Neutrophil (primary cell): ENCODE results near the gene TPO.
"Not testable (repeated sequence)": the region's sequence is repeated elsewhere in the genome, so short reads cannot be mapped to it uniquely, and the experiment has no call there.

Experiments
- H3K27ac ChIP-seq: fragments of 200-600 bp; sonication (generic); 2 replicates; pipeline ENCODE4 v1.5.1; 2016; ENCODE audit warnings: mild to moderate bottlenecking, moderate library complexity
- H3K27me3 ChIP-seq: fragments of 200-600 bp; sonication (generic); 2 replicates; pipeline ENCODE4 v1.6.0; 2016; ENCODE audit warnings: mild to moderate bottlenecking
- H3K36me3 ChIP-seq: fragments of 200-600 bp; sonication (generic); 2 replicates; pipeline ENCODE4 v1.5.1; 2017
- H3K4me1 ChIP-seq, 2 experiments: fragments of 200-600 bp in 1 of 2; sonication (generic) in 1 of 2; 1 replicate in 1 of 2; 2 replicates in 1 of 2; pipeline versions ENCODE4 v1.5.1 to v1.6.1; 2013 to 2016; ENCODE audit warnings: low read depth in 1 of 2, low read length in 1 of 2, mild to moderate bottlenecking in 1 of 2, moderate library complexity in 1 of 2; ENCODE audit not compliant: control insufficient read depth in 1 of 2, insufficient read depth in 1 of 2
- H3K4me3 ChIP-seq, 2 experiments: fragments of 200-600 bp in 1 of 2; sonication (generic) in 1 of 2; 1 replicate in 1 of 2; 2 replicates in 1 of 2; pipeline ENCODE4 v1.5.1; 2013 to 2016; ENCODE audit warnings: low read depth in 1 of 2, low read length in 1 of 2, mild to moderate bottlenecking in 1 of 2, moderate library complexity in 1 of 2
- H3K9me3 ChIP-seq: fragments of 200-600 bp; sonication (generic); 2 replicates; pipeline ENCODE4 v1.5.1; 2016
- TF ChIP-seq, protein P1 (sequence below): fragments of 200-600 bp; sonication (generic); IDR thresholded peaks from 2 replicates; pipeline ENCODE4 v1.5.1; 2016; ENCODE audit warnings: antibody characterized with exemption

The TPO gene

DNA sequence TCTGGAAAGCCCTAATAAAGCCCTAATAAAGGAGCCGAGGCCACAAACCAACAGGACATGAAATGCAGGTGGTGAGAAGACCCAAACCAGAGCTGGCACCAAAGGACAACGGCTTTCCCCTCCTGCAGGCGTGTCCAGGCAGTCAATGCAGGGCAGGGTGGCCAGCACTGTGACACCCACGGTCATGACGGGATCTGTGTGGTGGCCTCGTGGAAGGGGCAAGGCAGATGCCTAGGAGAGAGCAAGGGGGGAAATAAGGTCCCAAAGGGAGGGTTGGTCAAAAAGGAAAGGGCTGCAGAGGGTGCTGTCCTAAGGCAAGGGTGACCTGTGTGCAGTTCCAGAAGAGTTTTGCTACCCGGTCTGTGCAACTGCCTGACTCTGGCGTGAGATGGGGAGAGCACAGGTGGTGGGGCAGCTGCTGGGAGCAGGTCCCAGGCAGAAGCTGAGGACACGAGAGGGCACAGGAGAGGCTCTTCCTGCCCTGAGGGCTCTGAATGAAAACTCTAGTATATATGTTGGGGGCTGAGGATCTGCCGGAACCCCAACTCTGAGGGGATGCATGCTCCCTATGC is 156.7 kb downstream of the TPO start:
- H3K36me3 ChIP-seq, result no peaks in the 10 kb centered on the region
- no peak overlapping the region for H3K4me3 ChIP-seq
- TF ChIP-seq, protein P1, sequence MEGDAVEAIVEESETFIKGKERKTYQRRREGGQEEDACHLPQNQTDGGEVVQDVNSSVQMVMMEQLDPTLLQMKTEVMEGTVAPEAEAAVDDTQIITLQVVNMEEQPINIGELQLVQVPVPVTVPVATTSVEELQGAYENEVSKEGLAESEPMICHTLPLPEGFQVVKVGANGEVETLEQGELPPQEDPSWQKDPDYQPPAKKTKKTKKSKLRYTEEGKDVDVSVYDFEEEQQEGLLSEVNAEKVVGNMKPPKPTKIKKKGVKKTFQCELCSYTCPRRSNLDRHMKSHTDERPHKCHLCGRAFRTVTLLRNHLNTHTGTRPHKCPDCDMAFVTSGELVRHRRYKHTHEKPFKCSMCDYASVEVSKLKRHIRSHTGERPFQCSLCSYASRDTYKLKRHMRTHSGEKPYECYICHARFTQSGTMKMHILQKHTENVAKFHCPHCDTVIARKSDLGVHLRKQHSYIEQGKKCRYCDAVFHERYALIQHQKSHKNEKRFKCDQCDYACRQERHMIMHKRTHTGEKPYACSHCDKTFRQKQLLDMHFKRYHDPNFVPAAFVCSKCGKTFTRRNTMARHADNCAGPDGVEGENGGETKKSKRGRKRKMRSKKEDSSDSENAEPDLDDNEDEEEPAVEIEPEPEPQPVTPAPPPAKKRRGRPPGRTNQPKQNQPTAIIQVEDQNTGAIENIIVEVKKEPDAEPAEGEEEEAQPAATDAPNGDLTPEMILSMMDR, result no peak
- no peaks in the 10 kb centered on the region for H3K27me3 ChIP-seq
- H3K9me3 ChIP-seq, result no peaks in the 10 kb centered on the region
- no peak overlapping the region for H3K27ac ChIP-seq
- no peaks in the 10 kb centered on the region for H3K4me1 ChIP-seq

DNA sequence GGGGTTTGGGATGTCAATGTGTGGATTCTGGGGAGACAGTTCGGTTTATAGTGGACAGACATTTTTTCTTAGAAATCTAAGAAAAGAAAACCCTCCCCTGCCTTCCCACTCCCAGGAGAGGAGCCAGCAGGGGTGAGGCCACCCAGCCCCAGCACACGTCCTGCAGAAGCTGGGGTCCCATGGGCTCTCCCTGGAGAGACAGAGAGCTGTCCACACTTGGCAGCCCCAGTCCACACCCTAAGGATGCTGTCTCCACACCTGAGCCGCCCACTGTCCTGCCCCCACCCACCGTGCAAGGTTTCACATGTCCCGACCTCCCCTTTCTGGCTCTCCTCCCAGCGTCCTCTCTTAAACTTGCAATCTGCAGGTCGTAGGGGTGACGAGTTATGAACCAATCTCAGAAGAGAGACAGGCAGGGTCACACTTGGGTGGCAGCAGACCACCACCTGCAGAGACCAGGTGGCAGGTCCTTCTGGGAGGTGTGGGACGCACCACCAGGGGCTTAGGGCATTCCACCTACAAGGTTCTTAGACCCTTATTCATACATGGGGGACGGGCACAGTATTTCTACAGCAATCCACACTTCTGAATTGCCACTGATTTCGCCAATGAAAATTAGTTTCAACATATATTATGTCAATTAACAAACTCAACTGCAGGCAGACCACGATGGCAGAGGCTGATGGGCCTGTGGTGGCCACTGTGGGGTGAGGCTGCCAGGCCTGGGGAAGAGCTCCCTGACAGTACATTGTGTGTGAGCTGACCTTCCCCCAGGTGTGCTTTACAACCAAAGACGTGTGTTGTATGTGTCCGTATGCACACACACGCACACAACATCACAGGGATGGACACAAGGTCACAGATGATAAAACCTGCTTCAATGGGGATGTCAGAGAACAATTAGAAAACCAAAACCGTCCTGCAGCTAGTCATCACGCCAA is 158.5 kb downstream of the TPO start:
- Histone ChIP-seq H3K9me3 (no peaks in the 10 kb centered on the region), H3K27me3 (no peaks in the 10 kb centered on the region), H3K4me3 (no peak overlapping the region), H3K36me3 (no peaks in the 10 kb centered on the region), H3K27ac (no peak overlapping the region), H3K4me1 (no peaks in the 10 kb centered on the region)
- TF ChIP-seq, protein P1, result no peak

DNA sequence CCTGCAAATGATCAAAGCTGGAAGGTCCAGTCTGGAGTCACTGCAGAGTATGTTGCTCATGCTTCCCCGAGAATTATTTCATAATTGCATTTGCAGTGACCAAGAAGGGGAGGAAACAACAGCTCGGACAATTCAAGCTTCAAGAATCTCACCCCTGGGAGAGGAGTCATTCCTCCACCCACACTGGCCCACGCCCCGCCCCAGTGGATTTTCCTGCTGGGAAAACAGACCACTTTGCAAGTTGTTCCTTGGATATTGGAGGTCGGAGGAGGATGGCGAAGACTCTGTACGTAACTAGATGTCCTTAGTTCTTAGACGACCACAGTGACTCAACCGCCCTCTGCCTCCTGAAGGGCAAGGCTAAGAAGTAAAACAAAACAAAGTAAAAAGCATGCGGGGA is 159.4 kb downstream of the TPO start:
- H3K27me3 ChIP-seq, result no peaks in the 10 kb centered on the region
- TF ChIP-seq, protein P1, result no peak
- no peak overlapping the region for H3K4me3 ChIP-seq
- H3K9me3 ChIP-seq, result no peaks in the 10 kb centered on the region
- no peak overlapping the region for H3K27ac ChIP-seq
- H3K4me1 ChIP-seq, result no peaks in the 10 kb centered on the region
- H3K36me3 ChIP-seq, result no peaks in the 10 kb centered on the region

DNA sequence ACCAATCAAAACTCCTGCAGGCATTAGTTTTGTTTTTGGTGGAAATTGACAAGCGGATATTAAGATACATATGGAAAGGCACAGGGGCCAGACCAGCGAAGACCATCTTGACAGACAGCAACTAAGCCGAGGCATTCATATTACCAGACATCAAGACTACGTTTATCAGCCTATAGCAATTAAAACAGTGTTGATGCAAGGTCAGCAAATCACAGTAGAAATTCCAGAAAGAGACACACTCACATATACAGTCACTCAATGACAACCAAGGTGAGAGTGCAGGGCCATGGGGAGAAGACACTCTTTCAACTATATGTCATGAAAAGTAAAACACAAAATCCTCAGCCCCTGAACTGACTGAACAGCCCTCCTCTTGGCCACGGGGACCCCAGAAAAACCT is 164.6 kb downstream of the TPO start:
- no peaks in the 10 kb centered on the region for H3K9me3 ChIP-seq
- TF ChIP-seq, protein P1, result no peak

DNA sequence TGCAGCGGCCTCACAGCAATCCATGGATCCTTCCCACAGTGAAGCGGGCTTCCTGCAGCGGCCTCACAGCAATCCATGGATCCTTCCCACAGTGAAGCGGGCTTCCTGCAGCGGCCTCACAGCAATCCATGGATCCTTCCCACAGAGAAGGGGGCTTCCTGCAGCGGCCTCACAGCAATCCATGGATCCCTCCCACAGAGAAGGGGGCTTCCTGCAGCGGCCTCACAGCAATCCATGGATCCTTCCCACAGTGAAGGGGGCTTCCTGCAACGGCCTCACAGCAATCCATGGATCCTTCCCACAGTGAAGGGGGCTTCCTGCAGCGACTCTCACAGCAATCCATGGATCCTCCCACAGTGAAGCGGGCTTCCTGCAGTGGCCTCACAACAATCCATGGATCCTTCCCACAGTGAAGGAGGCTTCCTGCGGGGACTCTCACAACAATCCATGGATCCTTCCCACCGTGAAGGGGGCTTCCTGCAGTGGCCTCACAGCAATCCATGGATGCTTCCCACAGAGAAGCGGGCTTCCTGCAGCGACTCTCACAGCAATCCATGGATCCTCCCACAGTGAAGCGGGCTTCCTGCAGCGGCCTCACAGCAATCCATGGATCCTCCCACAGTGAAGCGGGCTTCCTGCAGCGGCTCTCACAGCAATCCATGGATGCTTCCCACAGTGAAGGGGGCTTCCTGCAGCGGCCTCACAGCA is 168.1 kb downstream of the TPO start:
- not testable (repeated sequence) for H3K27ac ChIP-seq, H3K4me3 ChIP-seq, H3K4me1 ChIP-seq, H3K9me3 ChIP-seq, H3K36me3 ChIP-seq, H3K27me3 ChIP-seq

More for the DNA sequence above, 164.6 kb downstream of the TPO start:
- no peaks in the 10 kb centered on the region for H3K4me1 ChIP-seq
- no peaks in the 10 kb centered on the region for H3K27me3 ChIP-seq
- no peak overlapping the region for H3K27ac ChIP-seq
- H3K4me3 ChIP-seq, result no peak overlapping the region
- H3K36me3 ChIP-seq, result no peaks in the 10 kb centered on the region
